Ammon's horn (tissue), 1 donor: ENCODE results near the gene KISS1.

ENCODE experiments used
- DNase-seq: peaks from one replicate; pipeline ENCODE4 v3.0.0-alpha.2; 2016; ENCODE audit warnings: low spot score

The KISS1 gene

DNA sequence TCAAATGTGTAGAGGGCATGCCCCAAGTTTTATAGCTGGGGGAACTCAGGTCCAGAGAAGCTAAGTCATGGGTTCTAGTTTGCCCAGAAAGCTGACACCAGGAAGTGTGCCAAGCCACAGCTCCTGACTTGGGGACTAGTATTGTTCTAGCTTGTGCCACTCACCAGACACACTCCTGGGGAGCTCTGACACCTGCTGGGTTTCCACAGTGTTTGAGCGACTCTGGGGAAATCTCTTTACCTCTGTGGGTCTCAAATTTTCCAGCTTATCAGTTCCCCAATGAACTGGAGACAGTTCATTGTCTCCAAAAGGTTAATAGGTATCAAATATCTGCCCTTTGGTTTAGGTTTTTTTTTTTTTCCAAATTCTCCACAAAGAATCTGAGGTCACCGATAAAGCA, 4.2 kb downstream of the KISS1 start:
- no peak for DNase-seq

DNA sequence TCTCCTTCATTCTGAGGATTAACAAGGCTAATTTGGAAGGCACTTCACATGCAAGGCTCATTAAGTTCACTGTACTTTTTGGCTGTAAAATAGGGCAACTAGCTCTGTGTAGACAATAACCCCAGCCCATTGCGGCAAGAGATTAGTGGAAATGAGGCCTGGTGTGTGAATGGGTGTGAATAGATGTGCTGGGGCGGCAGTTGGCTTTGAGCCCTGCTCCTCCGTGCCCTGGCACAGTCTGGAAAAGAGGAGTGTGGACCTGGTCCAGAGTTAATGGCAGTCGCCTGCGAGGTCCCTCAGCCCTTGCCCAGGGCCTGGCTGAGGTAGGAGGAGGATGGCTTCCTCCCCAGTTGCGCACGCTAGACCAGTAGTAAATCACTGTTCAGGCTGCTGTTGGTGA, 4.8 kb downstream of the KISS1 start:
- DNase-seq: peak; percentile 72

DNA sequence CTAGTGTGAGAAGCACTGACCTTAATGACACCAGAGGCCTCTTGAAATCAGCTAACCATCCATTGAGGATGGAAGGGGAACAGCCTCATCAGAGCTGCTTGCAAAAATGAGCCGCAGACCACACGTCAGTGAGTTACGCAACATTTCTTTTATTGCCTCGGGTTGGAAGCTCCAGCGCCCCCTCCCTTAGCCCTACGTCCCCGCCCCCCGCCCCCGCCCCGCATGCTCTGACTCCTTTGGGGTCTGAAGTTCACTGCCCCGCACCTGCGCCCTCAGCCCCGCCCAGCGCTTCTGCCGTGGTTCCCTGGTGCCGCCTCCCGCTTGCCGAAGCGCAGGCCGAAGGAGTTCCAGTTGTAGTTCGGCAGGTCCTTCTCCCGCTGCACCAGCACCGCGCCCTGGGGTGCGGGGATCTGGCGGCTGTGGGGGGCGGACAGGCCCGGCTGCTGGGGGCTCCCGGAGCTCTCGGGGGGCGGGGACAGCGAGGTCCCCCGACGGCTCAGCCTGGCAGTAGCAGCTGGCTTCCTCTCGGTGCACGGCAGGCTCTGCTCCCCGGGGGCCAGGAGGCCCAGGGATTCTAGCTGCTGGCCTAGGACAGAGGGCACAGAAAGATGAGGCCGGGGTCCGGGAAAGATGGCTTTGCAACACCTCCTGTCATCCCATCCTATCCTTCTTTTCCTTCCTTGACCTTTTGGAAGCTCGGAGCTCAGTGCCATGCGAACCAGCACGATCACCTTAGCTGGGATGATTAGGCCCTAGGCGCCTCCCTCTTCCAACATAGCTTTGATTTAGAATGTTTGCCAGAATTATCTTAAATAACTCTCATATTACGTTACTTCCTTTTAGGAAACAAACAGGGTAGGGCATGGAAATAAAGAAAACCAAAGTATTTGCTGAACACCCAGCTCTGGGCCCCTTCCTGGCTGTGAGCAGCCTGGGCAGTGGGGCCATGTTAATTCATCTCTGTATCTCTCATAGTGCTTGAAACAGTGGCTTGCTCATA, 5.8 kb downstream of the KISS1 start:
- peak; percentile 32 for DNase-seq

DNA sequence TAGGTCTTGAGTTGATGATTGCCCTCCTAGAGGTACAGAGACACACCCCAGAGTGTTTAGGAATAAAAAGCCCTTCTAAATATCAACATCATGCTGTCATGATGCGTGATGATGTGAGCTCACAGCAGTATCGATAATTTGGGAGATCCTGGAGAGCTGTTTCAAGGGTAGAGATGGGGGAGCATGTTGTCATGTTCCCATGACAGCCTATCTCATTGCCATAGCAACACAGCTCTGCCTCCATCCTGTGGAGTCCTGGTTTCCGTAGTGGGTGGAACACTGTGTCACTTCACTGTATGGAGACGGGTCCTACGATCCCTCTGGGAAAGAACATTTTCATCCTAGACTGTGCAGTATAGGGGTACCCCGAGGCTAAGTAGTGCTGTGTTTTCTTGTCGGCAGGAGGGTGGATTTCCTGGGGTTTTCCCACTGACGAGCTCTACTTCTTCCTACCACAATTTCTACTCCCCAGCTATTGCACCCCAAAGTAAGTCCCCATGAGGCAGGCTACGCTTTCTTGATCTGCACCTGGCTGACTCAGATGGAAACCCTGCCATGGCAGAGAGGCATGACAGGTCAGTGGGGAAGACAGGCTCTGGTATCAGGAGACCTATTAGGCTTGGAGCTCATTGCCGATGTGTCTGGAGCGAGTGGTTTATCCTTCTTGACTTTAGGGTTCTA, 7.2 kb downstream of the KISS1 start:
- DNase-seq: peak; percentile 74

DNA sequence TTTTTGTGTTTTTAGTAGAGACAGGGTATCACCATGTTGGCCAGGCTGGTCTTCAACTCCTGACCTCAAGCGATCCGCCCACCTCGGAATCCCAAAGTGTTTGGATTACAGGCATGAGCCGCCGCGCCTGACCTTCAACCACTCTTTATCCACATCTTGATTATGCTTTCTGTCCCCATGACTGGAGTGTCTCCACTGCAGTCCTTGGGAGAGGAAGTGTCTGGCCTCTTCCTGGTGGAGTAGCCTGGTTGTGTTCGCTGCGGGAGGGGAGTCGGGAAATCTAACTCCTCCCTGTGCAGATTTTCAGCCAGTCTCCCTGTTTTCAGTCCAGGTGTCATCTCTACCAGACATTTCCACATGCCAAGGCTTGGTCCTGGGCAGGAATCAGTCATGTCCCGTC, 9.7 kb downstream of the KISS1 start:
- DNase-seq: no peak

DNA sequence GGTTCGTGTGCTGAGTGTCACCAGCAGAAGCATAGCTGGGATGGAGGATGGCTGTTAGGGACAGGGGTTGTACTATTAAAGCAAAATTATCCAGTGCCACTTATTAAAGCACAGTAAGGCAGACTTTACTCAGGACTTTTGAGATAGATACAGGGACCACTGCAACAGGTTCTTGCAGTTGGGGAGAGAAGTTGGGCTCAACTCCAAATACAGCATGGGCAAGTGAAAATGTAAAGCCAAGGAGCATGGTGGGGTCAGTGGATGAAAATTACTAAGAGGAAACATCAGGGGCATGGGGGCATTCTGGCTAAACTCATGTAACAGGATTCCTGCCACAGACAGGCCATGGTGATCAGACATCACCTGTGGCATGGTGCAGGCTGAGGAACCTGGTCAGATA, 15.2 kb downstream of the KISS1 start:
- DNase-seq: no peak

DNA sequence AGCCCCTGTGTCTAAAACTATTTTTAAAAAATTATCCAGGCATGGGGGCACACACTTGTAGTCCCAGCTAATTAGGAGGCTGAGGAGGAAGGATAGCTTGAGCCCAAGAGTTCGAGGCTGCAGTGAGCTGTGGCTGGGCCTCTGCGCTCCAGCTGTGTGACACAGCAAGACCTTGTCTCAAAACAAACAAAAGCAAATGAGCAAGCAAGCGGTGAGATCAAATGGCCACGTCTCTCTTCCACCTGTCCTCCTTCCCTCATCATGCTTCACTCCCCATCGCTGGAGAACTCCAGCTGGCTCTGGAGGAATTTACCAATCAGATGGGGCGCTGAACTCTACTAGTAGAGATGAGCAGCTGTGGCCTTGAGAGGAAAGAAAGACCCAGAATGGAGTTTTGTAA, 16.2 kb downstream of the KISS1 start:
- DNase-seq: no peak

DNA sequence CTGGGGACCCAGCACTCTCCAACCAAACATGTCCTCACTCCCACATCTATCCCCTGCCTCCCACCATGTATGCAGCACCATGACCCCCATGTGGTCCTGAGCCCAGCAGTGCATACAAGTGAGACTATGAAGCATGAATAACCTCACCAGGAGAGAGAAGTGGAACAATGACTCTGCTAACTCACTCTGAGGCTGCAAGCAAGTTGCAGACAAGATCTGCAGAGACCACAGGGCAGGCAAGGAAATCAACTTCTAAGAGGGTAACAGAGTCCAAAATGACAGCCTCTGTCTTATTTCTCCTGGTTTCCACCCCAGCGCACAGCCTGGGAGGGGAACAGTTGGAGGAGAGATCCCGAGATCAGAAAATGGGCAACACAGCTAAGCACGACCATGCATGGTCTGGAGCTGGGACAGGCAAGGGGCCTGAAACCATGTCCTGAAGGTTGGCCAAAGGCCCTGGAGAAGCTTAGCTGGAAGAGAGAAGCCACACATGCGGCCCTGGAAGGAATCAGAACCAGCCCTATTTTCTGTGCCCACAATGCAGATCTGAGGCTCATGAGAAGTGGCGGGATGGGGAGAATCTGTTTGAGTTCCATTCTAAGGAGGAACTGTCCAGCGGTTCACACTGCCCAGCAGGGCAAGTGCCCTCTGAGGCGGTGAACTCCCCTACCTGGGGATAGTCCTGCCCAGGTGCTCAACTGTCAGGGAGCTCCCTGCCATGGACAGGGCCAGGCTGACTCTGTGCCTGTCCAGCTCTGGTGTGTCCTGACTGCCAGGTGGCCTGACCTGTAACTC, 17.6 kb downstream of the KISS1 start:
- DNase-seq: no peak

DNA sequence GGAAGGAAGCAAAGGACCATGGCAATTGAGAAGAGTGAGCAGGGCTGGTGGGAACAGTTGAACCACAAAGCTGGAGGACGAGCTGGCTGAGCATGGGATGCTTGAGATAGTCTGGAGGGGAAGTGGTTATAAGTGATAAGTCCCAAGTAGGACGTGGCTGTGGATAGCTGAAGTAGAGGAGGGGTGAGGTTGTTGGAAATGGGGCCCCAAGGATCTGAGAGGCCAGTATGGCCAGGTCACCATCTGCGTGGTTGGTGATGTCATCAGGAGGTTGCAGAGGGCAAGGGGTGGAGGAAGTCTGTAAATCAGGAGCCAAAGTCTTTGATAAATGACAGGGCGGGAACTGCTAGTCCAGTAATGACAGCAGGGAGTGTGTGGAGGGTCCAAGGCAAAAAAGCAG, 19.2 kb downstream of the KISS1 start:
- DNase-seq: no peak

DNA sequence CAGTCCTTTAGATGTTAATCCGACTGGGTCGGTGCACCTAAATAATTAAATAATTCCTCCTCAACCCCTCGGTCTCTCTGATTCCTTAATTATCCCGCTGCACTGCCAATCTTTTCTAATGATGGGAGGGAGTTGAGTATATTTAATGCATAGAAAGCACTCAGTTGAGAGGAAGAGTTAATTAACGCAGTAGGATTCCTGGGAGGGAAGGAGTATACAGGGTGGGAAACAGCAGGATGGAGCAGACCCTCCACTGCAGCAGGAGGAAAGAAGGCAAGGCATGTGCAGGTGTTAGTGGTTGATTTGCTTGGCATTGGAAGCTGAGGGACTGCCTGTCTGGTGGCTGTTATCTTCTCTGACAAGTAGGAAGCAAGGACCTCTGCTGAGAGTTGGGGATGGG, 20.2 kb downstream of the KISS1 start:
- DNase-seq: no peak

DNA sequence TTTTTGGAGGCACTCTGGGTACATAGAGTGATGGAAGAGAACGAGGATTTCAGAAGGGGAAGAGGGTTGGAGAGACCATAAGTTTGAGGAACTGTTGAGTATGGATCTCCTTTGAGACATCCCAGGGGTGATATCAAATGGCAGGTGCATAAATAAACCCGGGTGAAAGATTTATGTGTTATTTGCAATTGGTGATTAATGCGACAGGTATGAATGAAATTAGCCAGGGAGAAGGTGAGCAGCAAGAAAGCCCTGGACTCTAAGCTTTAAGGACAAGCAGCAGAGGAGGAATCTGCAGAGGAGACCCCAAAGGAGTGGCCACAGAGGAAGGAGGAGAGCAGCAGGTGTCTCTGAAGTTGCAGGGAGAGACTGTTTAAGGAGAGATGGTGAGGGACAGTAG, 21.3 kb downstream of the KISS1 start:
- DNase-seq: no peak

DNA sequence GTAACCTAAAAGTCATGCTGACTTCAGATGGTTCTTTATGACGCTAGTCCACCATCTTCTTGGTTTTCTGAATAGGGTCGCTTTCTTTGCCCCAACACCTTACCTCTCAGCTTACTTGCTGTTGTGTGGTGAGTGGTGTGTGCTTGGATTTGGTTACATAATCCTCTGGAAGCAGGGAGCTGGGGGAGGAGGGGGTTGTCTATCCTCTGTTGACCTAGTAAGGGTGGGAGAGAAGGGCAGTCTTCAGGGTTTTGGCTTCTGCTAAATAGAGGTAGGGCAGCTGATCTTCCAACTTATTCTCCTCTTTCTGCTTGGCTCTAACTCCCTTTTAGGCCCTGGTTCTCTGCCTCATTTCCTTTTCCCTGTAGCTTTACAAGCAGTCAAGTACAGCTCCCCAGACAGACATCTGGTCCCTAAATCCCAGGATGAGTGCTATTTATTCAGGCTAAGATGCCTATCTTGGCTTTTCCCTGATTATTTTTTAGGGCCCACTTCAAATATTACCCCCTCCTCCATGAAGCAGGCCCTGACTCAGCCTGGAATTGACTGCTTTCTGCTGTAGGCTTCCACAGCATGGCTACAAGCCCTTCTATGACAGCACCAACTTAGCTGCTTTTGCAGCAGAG, 23.8 kb downstream of the KISS1 start:
- DNase-seq: no peak

DNA sequence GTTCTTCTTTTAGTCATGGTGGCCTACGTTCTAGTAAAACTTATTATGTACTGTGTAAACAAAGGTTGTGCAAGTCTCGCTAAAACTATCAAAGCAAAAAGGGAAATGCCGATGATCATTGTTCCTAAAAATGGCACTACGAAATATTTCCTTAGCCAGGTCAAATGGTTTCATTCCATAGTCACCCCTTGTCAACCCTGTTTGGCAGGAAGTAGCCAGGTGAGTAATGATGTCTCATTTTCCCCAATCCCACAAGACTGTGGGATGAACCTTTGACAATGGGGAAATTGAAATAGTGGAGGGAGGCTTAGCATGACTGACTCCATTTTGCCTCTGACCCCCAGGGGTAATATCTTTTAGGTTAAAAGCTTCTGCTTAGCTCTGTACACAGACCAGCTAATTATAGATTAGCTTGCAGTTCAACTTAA, 24.5 kb downstream of the KISS1 start:
- no peak for DNase-seq

DNA sequence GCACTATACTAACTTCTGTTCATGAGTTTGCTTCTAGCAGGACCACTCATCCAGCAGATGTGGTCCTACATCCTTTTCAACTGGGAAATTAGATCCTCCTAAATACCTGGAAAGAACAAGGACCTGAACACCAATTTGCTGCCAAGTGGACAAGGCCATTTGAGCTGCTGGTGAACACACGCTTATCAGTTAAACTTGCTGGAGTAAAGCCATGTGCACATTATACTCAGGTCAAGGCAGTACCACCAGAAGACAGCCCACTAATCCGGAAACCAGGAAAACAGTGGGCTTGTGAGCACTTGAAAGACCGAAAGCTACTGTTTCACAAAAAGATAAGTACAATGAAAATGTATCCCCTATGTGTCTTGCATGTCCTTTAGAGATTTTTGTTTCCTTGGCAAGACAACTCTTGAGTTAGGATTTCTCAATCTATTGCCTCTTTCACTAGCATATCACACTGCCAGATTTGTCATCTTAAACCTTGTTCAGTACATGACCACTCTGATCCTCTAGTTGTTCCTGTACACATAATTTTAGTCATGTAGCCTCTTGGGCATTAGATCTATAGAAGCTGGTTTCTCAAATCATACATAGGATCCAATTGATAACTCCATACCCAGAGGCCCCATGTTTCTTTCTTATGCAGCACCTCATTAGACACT, 25.7 kb downstream of the KISS1 start:
- DNase-seq: no peak

DNA sequence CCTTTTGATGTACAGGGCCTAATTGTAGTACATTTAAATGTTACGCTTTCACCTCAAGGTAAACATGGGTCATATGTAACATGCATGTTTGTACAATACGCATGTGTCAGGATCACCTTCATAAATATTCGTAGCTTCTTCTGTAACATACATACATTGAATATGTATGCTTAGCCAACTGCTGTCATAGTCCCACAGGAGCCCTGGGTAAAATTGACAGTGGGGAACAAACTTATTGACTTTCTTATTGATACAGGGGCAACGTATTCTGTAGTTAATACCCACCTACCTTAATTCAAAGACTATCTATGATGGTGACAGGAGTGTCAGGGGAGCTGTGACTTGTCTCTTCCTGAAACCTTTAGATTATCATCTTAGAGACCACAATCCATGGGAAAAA, 26.4 kb downstream of the KISS1 start:
- DNase-seq: no peak

DNA sequence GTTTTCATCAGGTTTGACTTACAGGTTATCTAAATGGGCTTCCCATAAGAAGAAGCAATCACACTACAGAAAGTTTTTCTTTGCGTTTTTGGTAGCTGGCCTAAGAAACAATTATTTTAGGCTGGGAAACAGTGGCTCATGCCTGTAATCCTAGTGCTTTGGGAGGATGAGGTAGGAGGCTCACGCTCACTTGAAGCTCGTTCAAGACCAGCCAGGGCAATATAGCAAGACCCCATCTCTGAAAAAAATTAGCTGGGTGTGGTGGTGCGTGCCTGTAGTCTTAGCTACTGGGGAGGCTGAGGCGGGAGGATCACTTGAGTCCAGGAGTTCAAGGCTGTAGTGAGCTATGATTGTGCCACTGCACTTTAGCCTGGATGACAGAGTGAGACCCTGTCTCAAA, 28.6 kb downstream of the KISS1 start:
- no peak for DNase-seq

DNA sequence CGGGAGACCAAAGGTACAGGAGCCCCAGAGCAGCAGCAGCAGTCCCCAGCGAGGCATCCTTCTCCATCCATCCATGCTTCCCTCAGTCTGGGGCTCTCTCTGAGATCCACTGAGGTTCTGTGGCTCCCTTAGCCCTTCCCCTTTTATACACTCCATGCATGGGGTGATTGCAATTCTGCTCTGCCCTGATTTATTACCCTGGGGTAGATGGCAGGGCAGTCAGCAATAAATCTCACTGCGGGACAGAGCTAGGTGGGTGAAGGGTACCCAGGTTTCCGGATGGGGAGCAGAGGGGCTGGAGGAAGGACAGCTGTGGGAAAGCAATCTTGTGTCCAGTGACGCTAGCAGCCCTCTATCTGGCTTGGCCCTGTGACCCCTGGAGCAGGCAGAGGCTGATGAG, 30.1 kb downstream of the KISS1 start, which contains the start of gene REN:
TSS of gene REN (minus strand) at position 119 of the 400 bp plus-strand sequence. CDS start at position 75, 44 bp downstream.
- no peak for DNase-seq

DNA sequence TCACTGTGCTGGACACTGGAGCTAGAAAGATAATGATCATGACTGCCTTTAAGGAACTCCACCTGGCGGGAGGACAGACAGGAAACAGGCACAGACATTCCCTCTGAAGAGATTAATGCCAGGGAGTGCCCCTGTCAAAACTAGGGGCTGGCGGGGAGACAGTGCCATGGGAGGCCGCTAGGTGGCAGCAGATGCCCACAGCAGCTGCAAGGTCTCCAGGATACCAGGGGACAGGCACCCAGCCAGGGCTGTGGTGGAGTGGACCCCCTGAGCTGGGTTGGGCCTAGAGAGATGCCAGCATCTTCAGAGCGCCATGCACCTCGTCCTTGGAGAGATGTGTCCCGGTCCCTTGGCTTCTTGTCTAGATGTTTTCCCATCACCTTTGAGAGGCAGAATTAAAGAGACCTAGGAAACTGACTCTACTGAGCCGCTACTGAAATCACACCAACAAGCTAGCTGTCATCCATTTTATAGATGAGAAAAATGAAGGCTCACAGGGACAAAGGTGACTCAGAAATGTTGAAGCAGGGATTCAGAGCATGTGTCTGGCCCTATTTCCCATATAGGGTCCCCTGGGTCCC, 33.7 kb downstream of the KISS1 start:
- peak; percentile 81 for DNase-seq

DNA sequence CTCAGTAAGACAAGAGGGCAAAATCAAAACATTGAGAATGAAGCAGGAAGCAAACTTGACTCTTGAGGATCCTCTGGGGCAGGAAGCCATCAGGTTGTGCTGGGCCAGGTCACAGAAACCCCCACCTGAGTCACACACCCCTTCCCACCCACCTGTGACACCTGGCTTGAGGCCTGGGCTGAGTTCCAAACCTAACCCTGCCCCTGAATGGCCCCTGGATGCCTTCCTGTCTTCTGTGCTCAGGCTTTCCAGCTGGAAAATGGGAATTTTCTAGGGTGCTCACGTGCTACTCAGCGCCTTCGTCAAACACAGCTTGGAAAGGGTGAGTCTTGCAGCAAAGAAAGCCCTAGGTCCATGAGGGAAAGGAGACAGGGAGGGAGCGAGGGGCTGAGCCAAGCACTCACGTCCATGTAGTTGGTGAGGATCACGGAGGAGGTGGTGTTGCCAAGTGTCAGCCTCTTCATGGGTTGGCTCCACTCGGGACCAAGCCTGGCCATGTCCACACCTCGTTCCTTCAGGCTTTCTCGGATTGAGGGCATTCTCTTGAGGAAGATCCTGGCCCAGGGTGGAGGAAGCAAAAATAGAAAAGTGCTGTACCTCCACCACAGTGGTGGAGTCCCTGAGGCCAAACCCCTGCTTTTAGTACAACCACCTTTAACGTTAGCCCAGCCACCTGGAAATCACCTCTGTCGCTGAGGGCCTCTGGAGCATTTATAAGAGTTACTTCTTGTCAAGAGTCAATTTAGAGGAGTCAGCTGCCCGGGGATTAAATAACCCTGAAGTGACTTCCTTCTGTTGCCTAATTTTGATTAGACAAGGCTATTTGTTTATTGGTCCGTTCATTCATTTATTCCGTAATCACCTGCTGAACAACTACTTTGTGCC, 34.4 kb downstream of the KISS1 start:
- DNase-seq: no peak

DNA sequence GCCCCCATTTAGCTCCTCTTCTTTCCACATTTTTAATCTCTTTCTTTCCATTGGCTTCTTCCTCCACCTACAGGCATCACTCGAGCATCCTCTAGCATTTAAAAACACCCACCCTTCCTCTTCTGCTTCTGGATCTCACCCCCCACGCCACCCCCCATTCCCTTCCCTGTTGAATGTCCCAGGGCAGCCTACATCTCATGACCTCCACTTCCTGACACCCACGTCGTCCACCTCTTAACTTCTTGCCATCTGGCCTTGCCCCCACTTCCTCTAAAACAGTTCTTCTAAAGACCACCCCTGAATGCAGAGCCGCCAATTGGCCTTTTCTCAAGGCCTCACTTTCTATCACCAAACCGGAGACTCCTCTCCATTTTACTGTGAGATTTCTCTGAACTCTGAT, 38.3 kb downstream of the KISS1 start:
- DNase-seq: no peak
